GM13976 (cell line): ENCODE data around the gene PLEKHO2.

ENCODE experiments used
- DNase-seq: peaks from one replicate; pipeline ENCODE4 v3.0.0; 2012; ENCODE audit warnings: low spot score
- CTCF ChIP-seq: IDR thresholded peaks from 2 replicates; pipeline ENCODE4 v1.5.1; 2012; ENCODE audit warnings: borderline replicate concordance, mild to moderate bottlenecking; ENCODE audit not compliant: insufficient read depth; ENCODE audit errors: extremely low read depth, missing control alignments, control extremely low read depth
- in situ Hi-C: fragments of 300-500 bp; cut with MboI; formaldehyde crosslinking; loops from one replicate; pipeline ENCODE4 v1.12.0; 2022; ENCODE audit warnings: low sequenced_read_pairs, mixed read lengths, inconsistent platforms; ENCODE audit not compliant: unreplicated experiment

PLEKHO2 gene

GRCh38 chr15:64828985-64829384 lies 12.7 kb upstream of the PLEKHO2 start:
- DNase-seq, result no peak
- in situ Hi-C loops, result no loop called here
- no peak for TF ChIP-seq CTCF

- in situ Hi-C loops, result no loop called here
- DNase-seq, result no peak
- no peak for TF ChIP-seq CTCF
Measured at GRCh38 chr15:64833690-64834089, 8.0 kb upstream of the PLEKHO2 start.

- in situ Hi-C loops, result no loop called here
- no peak for DNase-seq
- TF ChIP-seq CTCF, result peak; percentile 19
Measured at GRCh38 chr15:64836023-64836536, 5.6 kb upstream of the PLEKHO2 start.

GRCh38 chr15:64837502-64837901 lies 4.2 kb upstream of the PLEKHO2 start:
- DNase-seq, result no peak
- in situ Hi-C loops, result no loop called here
- no peak for TF ChIP-seq CTCF

- no peak for TF ChIP-seq CTCF
- in situ Hi-C loops, result no loop called here
- no peak for DNase-seq
Measured at GRCh38 chr15:64841060-64841343, 713 bp upstream of the PLEKHO2 start.

GRCh38 chr15:64842096-64842939 lies 603 bp downstream of the PLEKHO2 start:
- in situ Hi-C loops, result no loop called here
- no peak for DNase-seq

More at GRCh38 chr15:64842096-64842939, 603 bp downstream of the PLEKHO2 start:
- TF ChIP-seq CTCF, result no peak
